ENCODE measurements around the gene IFNL1.

GRCh38 chr19:39301021-39301420 is 4.8 kb downstream of the IFNL1 start:
- TF ChIP-seq CTCF (IDR thresholded peaks at IDR 0.05), result no peak
- no peak for TF ChIP-seq ZFX (IDR thresholded peaks at IDR 0.05; ENCODE audit: borderline replicate concordance)
